Measurements from ENCODE around the gene GABRP. TPM values are rescaled to one million over a fixed set of nuclear protein-coding genes. Genes with fewer than 3 reads are reported as not detected.
"Not testable (repeated sequence)": the region's sequence is repeated elsewhere in the genome, so short reads cannot be mapped to it uniquely, and the experiment has no call there.

Gene GABRP
- total RNA-seq, 1 donor from 2014 or later, result not detected

DNA sequence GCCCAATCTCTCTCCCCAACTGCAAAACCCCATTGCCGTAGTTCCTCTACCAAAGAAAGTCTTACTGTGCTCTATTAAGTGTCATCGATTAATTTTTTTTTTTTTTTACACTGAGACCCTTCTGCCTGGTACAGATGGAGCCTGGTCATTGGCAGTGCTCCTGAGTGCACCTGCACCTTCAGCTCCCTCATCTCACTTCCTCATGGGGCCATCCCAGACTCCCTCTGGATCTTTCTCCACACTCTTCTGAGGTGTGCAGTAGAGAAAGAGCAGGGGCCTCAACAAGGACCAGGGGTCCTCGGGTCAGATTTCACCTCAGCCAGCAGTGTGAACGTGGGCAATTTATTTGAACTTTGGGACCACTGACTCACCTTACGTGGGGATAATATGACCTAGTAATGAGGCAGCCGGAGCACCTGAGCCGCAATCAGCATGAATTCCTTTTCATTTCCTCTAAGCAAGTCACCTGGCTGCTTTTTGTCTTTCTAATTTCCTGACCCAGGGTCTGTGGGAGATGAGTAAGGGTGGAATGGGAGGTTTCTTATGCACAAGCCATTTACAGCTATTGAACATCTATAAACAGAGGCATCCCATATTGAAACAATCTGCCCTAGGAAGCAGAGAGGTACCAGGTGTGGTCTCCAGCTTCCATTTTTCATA lies 22.3 kb upstream of the GABRP start:
- DNase-seq (ENCODE audit: low read depth), result no peak
- TF ChIP-seq, protein P1, sequence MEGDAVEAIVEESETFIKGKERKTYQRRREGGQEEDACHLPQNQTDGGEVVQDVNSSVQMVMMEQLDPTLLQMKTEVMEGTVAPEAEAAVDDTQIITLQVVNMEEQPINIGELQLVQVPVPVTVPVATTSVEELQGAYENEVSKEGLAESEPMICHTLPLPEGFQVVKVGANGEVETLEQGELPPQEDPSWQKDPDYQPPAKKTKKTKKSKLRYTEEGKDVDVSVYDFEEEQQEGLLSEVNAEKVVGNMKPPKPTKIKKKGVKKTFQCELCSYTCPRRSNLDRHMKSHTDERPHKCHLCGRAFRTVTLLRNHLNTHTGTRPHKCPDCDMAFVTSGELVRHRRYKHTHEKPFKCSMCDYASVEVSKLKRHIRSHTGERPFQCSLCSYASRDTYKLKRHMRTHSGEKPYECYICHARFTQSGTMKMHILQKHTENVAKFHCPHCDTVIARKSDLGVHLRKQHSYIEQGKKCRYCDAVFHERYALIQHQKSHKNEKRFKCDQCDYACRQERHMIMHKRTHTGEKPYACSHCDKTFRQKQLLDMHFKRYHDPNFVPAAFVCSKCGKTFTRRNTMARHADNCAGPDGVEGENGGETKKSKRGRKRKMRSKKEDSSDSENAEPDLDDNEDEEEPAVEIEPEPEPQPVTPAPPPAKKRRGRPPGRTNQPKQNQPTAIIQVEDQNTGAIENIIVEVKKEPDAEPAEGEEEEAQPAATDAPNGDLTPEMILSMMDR (conservative IDR thresholded peaks at IDR 0.05; ENCODE audit: low read depth, low read length), result no peak
- H3K4me3 ChIP-seq (ENCODE audit: low read depth, low read length), result no peak overlapping the region

DNA sequence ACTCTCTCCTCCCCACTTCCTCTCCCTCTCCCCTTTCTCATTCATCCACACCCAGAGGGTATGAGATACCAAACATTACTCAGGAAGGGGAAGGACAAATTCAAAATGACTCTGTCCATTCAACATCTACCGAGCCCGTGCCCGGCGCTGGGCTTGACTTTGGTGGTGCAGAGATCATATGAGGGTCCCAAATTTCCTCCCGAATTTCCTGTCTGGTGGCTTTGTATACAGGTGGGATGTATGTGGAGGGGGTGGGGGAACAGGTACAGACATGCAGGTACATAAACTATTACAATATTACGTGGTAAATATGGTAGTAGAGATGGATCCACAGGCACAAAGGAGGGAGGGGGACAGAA lies 21.8 kb upstream of the GABRP start:
- TF ChIP-seq, protein P1 (conservative IDR thresholded peaks at IDR 0.05; ENCODE audit: low read depth, low read length), result no peak
- no peak for DNase-seq (ENCODE audit: low read depth)
- H3K4me3 ChIP-seq (ENCODE audit: low read depth, low read length), result no peak overlapping the region

GRCh38 chr5:170762298-170762697 lies 21.2 kb upstream of the GABRP start:
- not testable (repeated sequence) for H3K4me3 ChIP-seq (ENCODE audit: low read depth, low read length); DNase-seq (ENCODE audit: low read depth)

DNA sequence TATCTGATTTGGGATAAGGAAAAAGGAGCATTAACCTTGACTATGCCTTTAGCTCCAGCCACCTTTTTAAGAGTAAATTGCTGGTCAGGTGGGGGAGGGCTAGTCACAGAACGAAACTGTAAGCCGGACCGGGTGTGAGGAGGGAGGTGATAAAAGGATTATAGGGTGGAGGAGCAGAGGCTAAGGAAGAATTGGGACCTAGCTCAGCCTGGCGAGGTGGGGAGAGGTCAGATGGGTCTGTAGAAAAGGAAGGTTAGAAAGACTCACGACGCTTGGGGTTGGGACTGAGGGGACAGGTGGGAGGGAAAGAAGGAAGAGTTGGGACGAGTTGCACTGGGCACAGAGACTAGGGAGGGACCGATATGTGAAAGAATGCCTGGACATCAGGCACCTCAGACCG lies 17.7 kb upstream of the GABRP start:
- not testable (repeated sequence) for H3K4me3 ChIP-seq (ENCODE audit: low read depth, low read length); DNase-seq (ENCODE audit: low read depth)

GRCh38 chr5:170769246-170769645 lies 14.3 kb upstream of the GABRP start:
- TF ChIP-seq, protein P1 (conservative IDR thresholded peaks at IDR 0.05; ENCODE audit: low read depth, low read length), result no peak
- H3K4me3 ChIP-seq (ENCODE audit: low read depth, low read length), result no peak overlapping the region
- DNase-seq (ENCODE audit: low read depth), result no peak

DNA sequence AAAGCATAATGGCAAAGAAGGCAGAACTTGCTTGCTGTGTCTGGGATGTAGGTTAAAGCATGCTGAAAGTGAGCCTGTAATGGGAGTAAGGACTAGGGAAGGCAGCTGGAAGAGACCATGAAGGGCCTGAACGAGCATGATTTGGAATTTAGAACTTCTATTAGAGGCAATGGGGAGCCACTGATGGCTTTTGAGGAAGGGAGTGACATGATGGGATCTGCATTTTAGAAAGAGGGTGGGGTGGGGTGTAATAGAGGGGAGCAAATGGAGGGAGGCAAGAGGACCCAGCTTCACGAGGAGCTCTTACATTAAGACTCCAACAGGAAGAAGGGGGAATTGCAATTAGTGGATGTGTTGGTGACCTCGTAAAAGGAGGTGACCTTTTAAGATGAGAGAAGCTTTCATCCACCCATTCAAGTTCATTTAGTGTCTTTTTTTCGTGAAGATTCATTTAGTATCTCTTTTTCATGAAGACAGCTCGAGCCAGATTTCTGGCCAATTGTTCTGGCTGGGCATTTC lies 13.6 kb upstream of the GABRP start:
- no peak overlapping the region for H3K4me3 ChIP-seq (ENCODE audit: low read depth, low read length)
- TF ChIP-seq, protein P1 (conservative IDR thresholded peaks at IDR 0.05; ENCODE audit: low read depth, low read length), result no peak
- no peak for DNase-seq (ENCODE audit: low read depth)

GRCh38 chr5:170771496-170771895 lies 12.0 kb upstream of the GABRP start:
- H3K4me3 ChIP-seq (ENCODE audit: low read depth, low read length), result no peak overlapping the region
- TF ChIP-seq, protein P1 (conservative IDR thresholded peaks at IDR 0.05; ENCODE audit: low read depth, low read length), result no peak
- no peak for DNase-seq (ENCODE audit: low read depth)

Data from epithelial cell of proximal tubule (primary cell).